ENCODE data around the gene ATP6AP1. TPM values are rescaled to one million over a fixed set of nuclear protein-coding genes. Genes with fewer than 3 reads are reported as not detected.
A peak's percentile ranks its signal among the peaks of the same experiment; 100 is the strongest.

The ATP6AP1 gene

DNA sequence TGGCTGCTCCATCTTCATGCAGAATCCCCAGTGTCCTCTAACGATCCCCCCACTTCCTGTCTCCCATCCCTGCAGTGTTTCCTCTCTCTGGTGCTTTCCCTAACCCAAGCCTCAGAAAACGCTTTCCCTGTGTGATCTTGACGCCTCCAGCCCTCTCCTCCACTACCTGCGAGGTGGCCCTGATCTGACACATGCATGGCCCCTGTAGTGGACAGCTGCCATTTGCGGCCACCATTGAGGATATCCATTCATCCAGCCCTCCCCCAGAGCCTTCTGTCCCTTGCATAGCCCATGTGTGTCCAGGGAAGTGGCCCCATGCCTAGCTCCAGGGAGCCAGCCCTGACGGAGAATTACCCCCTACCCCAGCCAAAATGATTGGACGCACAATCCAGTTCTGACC lies 54.8 kb downstream of the ATP6AP1 start:
- no peak overlapping the region for H3K4me2 ChIP-seq (ENCODE audit: low read length)
- H2BK120ac ChIP-seq (ENCODE audit: low read depth, low read length) = no peak overlapping the region
- H3K9ac ChIP-seq (ENCODE audit: low read length) = no peak overlapping the region
- no peak overlapping the region for H3K18ac ChIP-seq (ENCODE audit: low read length)
- H3K4me3 ChIP-seq (ENCODE audit: low read length) = no peak overlapping the region
- H3K23ac ChIP-seq (ENCODE audit: low read length) = no peak overlapping the region
- H2BK5ac ChIP-seq (ENCODE audit: low read length) = no peak overlapping the region
- H4K8ac ChIP-seq (ENCODE audit: low read depth, low read length) = no peak overlapping the region
- WGBS (ENCODE audit: extremely low coverage, insufficient coverage, low lambda C conversion rate) = no CpG with 5 or more reads among the region's 7 CpGs
- H3K27ac ChIP-seq (ENCODE audit: low read depth, low read length) = no peak overlapping the region
- no peak overlapping the region for H2BK15ac ChIP-seq (replicated peaks; ENCODE audit: low read depth)
- H3K79me2 ChIP-seq (ENCODE audit: control insufficient read depth, insufficient read depth, low read length) = no peaks in the 10 kb centered on the region
- H3K79me1 ChIP-seq (ENCODE audit: low read length) = no peaks in the 10 kb centered on the region
- H3K27me3 ChIP-seq (ENCODE audit: insufficient read depth, low read length, poor library complexity) = no peaks in the 10 kb centered on the region
- DNase-seq = no peak
- no peak overlapping the region for H2AK5ac ChIP-seq (ENCODE audit: low read length)
- no peak overlapping the region for H4K5ac ChIP-seq (ENCODE audit: low read length)
- H3K4me1 ChIP-seq (ENCODE audit: control insufficient read depth, low read depth, low read length) = no peaks in the 10 kb centered on the region
- no peak overlapping the region for H3K56ac ChIP-seq (ENCODE audit: low read length)
- no peaks in the 10 kb centered on the region for H3K36me3 ChIP-seq (ENCODE audit: control insufficient read depth, insufficient read depth, low read length)
- no peak overlapping the region for H3K4ac ChIP-seq (ENCODE audit: low read depth, low read length)

DNA sequence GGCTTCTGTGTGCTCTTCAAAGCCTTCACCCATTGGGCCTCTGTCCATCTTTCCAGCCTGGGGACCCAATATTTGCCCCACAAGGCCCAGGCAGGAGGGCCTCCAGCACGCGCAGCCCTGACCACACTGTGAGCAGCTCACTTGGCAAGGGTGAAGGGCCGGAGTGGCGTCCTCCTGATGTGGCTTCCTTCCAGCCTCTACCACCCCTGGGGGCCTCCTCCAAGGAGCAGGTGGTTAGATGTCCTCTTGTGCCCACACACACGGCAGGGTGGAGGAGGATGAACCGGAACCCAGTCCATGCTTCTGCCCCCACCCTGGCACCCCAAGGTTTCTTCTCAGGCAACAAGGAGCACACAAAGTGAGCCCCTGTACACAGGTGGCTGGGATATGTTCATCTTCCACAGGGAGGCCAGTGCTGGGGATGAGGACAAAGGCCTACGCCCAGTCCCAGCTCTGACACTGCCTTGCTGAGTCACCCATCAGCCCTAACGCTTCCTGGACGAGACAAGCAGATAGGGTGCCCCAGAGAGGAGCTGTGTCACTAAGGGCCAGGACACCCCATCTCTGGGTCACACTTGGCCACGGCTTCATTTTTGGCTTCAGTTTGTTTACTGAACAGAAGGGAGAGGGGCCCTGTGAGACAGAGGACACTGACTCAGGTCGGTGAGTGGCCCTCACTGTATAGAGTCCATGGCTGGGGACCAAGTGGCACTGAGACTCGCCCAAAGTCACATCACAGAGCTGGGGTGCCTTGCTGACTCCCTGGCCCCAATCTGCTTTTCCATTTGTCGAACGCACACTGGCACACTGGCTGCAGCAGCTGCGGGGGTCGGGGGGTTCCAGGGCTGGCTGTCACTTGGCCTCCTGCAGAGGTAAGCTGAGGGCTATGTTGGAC lies 56.0 kb downstream of the ATP6AP1 start:
- Histone ChIP-seq H3K27me3 (ENCODE audit: insufficient read depth, low read length, poor library complexity) (no peaks in the 10 kb centered on the region), H2BK5ac (ENCODE audit: low read length) (no peak overlapping the region), H3K23ac (ENCODE audit: low read length) (no peak overlapping the region), H3K9ac (ENCODE audit: low read length) (no peak overlapping the region), H3K27ac (ENCODE audit: low read depth, low read length) (no peak overlapping the region), H3K79me1 (ENCODE audit: low read length) (no peaks in the 10 kb centered on the region), H3K56ac (ENCODE audit: low read length) (no peak overlapping the region), H3K4ac (ENCODE audit: low read depth, low read length) (no peak overlapping the region), H3K4me3 (ENCODE audit: low read length) (no peak overlapping the region), H2AK5ac (ENCODE audit: low read length) (no peak overlapping the region), H2BK15ac (replicated peaks; ENCODE audit: low read depth) (no peak overlapping the region), H3K36me3 (ENCODE audit: control insufficient read depth, insufficient read depth, low read length) (no peaks in the 10 kb centered on the region), H2BK120ac (ENCODE audit: low read depth, low read length) (no peak overlapping the region), H3K4me2 (ENCODE audit: low read length) (no peak overlapping the region), H3K18ac (ENCODE audit: low read length) (no peak overlapping the region), H4K5ac (ENCODE audit: low read length) (no peak overlapping the region), H3K4me1 (ENCODE audit: control insufficient read depth, low read depth, low read length) (no peaks in the 10 kb centered on the region), H4K8ac (ENCODE audit: low read depth, low read length) (no peak overlapping the region), H3K79me2 (ENCODE audit: control insufficient read depth, insufficient read depth, low read length) (no peaks in the 10 kb centered on the region)
- no peak for DNase-seq
- WGBS (ENCODE audit: extremely low coverage, insufficient coverage, low lambda C conversion rate) = no CpG with 5 or more reads among the region's 16 CpGs

GRCh38 chrX:154485150-154486051 lies 56.9 kb downstream of the ATP6AP1 start:
- no CpG with 5 or more reads among the region's 35 CpGs for whole genome bisulfite sequencing (ENCODE audit: extremely low coverage, insufficient coverage, low lambda C conversion rate)
- no peak overlapping the region for H4K5ac ChIP-seq (ENCODE audit: low read length)
- no peak overlapping the region for H2BK120ac ChIP-seq (ENCODE audit: low read depth, low read length)

DNA sequence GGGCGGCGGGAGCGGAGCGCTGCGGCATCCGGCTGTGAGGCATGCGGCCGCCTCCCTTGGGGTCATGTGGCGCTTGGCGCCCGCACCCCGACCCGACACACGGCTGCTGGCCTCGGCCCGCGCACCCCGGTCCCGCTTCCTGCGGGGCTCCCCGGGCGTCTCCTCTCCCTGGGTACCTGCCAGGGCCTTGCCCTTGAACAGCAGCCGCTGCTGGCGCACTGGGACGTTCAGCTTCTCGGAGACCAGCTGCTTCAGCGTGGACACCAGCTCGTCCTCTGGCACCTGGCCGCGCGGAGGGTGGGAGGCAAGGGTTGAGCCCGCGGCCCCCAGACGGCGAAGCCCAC lies 57.5 kb downstream of the ATP6AP1 start:
- DNase-seq = peak; percentile 6
- H3K27ac ChIP-seq (ENCODE audit: low read depth, low read length) = no peak overlapping the region
- H3K79me2 ChIP-seq (ENCODE audit: control insufficient read depth, insufficient read depth, low read length) = no peaks in the 10 kb centered on the region
- peak overlapping the region; percentile 87 for H3K9ac ChIP-seq (ENCODE audit: low read length)
- H3K4me3 ChIP-seq (ENCODE audit: low read length) = peak overlapping the region; percentile 56
- WGBS (ENCODE audit: extremely low coverage, insufficient coverage, low lambda C conversion rate) = no CpG with 5 or more reads among the region's 35 CpGs
- no peak overlapping the region for H2BK120ac ChIP-seq (ENCODE audit: low read depth, low read length)
- no peak overlapping the region for H3K23ac ChIP-seq (ENCODE audit: low read length)
- H3K4me1 ChIP-seq (ENCODE audit: control insufficient read depth, low read depth, low read length) = no peaks in the 10 kb centered on the region
- peak overlapping the region; percentile 40 for H3K4me2 ChIP-seq (ENCODE audit: low read length)
- H3K18ac ChIP-seq (ENCODE audit: low read length) = peak overlapping the region; percentile 81
- H2BK15ac ChIP-seq (replicated peaks; ENCODE audit: low read depth) = no peak overlapping the region
- no peaks in the 10 kb centered on the region for H3K79me1 ChIP-seq (ENCODE audit: low read length)
- no peak overlapping the region for H4K5ac ChIP-seq (ENCODE audit: low read length)
- no peak overlapping the region for H4K8ac ChIP-seq (ENCODE audit: low read depth, low read length)
- H3K56ac ChIP-seq (ENCODE audit: low read length) = peak overlapping the region; percentile 91
- peak overlapping the region; percentile 71 for H3K4ac ChIP-seq (ENCODE audit: low read depth, low read length)
- H3K36me3 ChIP-seq (ENCODE audit: control insufficient read depth, insufficient read depth, low read length) = no peaks in the 10 kb centered on the region
- no peaks in the 10 kb centered on the region for H3K27me3 ChIP-seq (ENCODE audit: insufficient read depth, low read length, poor library complexity)
- no peak overlapping the region for H2AK5ac ChIP-seq (ENCODE audit: low read length)
- no peak overlapping the region for H2BK5ac ChIP-seq (ENCODE audit: low read length)

More at GRCh38 chrX:154485150-154486051, 56.9 kb downstream of the ATP6AP1 start:
- Histone ChIP-seq H3K36me3 (ENCODE audit: control insufficient read depth, insufficient read depth, low read length) (no peaks in the 10 kb centered on the region), H3K23ac (ENCODE audit: low read length) (no peak overlapping the region), H3K27me3 (ENCODE audit: insufficient read depth, low read length, poor library complexity) (no peaks in the 10 kb centered on the region), H3K4me2 (ENCODE audit: low read length) (peak overlapping the region; percentile 40), H2AK5ac (ENCODE audit: low read length) (no peak overlapping the region), H2BK15ac (replicated peaks; ENCODE audit: low read depth) (no peak overlapping the region), H3K79me2 (ENCODE audit: control insufficient read depth, insufficient read depth, low read length) (no peaks in the 10 kb centered on the region), H3K18ac (ENCODE audit: low read length) (no peak overlapping the region), H2BK5ac (ENCODE audit: low read length) (no peak overlapping the region), H3K56ac (ENCODE audit: low read length) (peak overlapping the region; percentile 91), H3K4me1 (ENCODE audit: control insufficient read depth, low read depth, low read length) (no peaks in the 10 kb centered on the region), H3K9ac (ENCODE audit: low read length) (peak overlapping the region; percentile 87), H4K8ac (ENCODE audit: low read depth, low read length) (no peak overlapping the region), H3K4ac (ENCODE audit: low read depth, low read length) (peak overlapping the region; percentile 71), H3K27ac (ENCODE audit: low read depth, low read length) (no peak overlapping the region), H3K79me1 (ENCODE audit: low read length) (no peaks in the 10 kb centered on the region), H3K4me3 (ENCODE audit: low read length) (peak overlapping the region; percentile 56)
- peak; percentile 7 for DNase-seq

Small RNA genes lying within 50 kb of the gene (small RNA-seq; reads per million reads assigned to genes)
- gene MIR6858 (ENCODE audit: insufficient read depth) (0.54 reads per million), gene SNORA70 (ENCODE audit: insufficient read depth) (not detected)

All from mesendoderm (in vitro differentiated cells).